Osteoblast (primary cell): Measurements from ENCODE around the gene APEX1. TPM values are rescaled to one million over a fixed set of nuclear protein-coding genes. Genes with fewer than 3 reads are reported as not detected.

Source experiments
- DNase-seq: peaks from one replicate; pipeline ENCODE4 v3.0.0; 2011; ENCODE audit warnings: low spot score, mixed read lengths; ENCODE audit not compliant: insufficient read length; ENCODE audit errors: missing footprints
- H2AFZ ChIP-seq: 2 replicates; pipeline ENCODE4 v1.6.0; 2011; ENCODE audit warnings: mild to moderate bottlenecking, low read length
- H3K27ac ChIP-seq: 2 replicates; pipeline ENCODE4 v1.5.1; 2011; ENCODE audit warnings: mild to moderate bottlenecking, low read depth, low read length, moderate library complexity
- H3K27me3 ChIP-seq: 2 replicates; pipeline ENCODE4 v1.6.0; 2012; ENCODE audit warnings: mild to moderate bottlenecking, control low read depth, inconsistent platforms, low read length, moderate library complexity; ENCODE audit not compliant: insufficient read depth
- H3K36me3 ChIP-seq: 2 replicates; pipeline ENCODE4 v1.5.1; 2011; ENCODE audit warnings: mild to moderate bottlenecking, low read length, control low read depth, moderate library complexity; ENCODE audit not compliant: insufficient read depth
- H3K4me1 ChIP-seq: 2 replicates; pipeline ENCODE4 v1.5.1; 2011; ENCODE audit warnings: mild to moderate bottlenecking, low read length, control low read depth, moderate library complexity; ENCODE audit not compliant: insufficient read depth
- H3K4me2 ChIP-seq: 2 replicates; pipeline ENCODE4 v1.6.0; 2011; ENCODE audit warnings: mild to moderate bottlenecking, low read length; ENCODE audit not compliant: insufficient read depth
- H3K4me3 ChIP-seq: fragments of 200-600 bp; sonication (generic); 3 replicates; pipeline ENCODE4 v1.5.1; 2012; ENCODE audit warnings: mild to moderate bottlenecking, low read length, inconsistent platforms; ENCODE audit not compliant: insufficient read depth
- H3K79me2 ChIP-seq: 2 replicates; pipeline ENCODE4 v1.6.0; 2012; ENCODE audit warnings: mild to moderate bottlenecking, low read length, control low read depth, inconsistent platforms; ENCODE audit not compliant: insufficient read depth
- H3K9me3 ChIP-seq: 2 replicates; pipeline ENCODE4 v1.5.1; 2011; ENCODE audit warnings: low read depth, low read length, control low read depth
- H4K20me1 ChIP-seq: 2 replicates; pipeline ENCODE4 v1.6.0; 2012; ENCODE audit warnings: mild to moderate bottlenecking, low read length, control low read depth; ENCODE audit not compliant: insufficient read depth
- total RNA-seq: library from RNA; depleted of rRNA; stranded (reverse); fragments of >200 nt; gene quantifications from 2 replicates; pipeline ENCODE4 v1.2.3, GENCODE V29; 2012
- TF ChIP-seq, protein P1 (sequence below): IDR thresholded peaks from 2 replicates; pipeline ENCODE4 v1.5.1; 2011; ENCODE audit warnings: mild to moderate bottlenecking, low read depth, low read length, moderate library complexity; ENCODE audit errors: extremely low read depth

The APEX1 gene
- total RNA-seq, 1 donor, result 74.9 TPM

DNA sequence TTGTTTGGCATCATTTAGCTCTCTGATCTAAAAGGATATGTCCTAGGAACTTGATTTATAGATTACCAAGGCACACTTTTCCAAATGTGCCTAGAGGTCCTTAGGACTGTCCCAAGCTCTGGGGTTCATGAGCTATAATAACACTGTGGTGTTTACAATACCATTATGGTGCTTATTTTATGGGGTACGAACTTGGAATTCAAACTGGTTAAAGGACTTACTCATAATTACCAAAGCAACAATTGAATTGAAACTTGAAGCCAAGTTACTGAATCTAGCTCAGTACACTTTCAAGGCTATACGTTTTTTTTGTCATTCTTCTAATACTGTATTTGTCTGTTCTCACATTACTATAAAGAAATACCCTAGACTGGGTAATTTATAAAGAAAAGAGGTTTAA, 32.1 kb upstream of the APEX1 start:
- H3K4me2 ChIP-seq, result no peak overlapping the region
- no peak overlapping the region for H3K27ac ChIP-seq
- H2AFZ ChIP-seq, result no peak overlapping the region
- no peaks in the 10 kb centered on the region for H4K20me1 ChIP-seq
- H3K4me1 ChIP-seq, result peaks cover 4% of the 10 kb centered on the region
- H3K9me3 ChIP-seq, result no peaks in the 10 kb centered on the region
- TF ChIP-seq, protein P1, sequence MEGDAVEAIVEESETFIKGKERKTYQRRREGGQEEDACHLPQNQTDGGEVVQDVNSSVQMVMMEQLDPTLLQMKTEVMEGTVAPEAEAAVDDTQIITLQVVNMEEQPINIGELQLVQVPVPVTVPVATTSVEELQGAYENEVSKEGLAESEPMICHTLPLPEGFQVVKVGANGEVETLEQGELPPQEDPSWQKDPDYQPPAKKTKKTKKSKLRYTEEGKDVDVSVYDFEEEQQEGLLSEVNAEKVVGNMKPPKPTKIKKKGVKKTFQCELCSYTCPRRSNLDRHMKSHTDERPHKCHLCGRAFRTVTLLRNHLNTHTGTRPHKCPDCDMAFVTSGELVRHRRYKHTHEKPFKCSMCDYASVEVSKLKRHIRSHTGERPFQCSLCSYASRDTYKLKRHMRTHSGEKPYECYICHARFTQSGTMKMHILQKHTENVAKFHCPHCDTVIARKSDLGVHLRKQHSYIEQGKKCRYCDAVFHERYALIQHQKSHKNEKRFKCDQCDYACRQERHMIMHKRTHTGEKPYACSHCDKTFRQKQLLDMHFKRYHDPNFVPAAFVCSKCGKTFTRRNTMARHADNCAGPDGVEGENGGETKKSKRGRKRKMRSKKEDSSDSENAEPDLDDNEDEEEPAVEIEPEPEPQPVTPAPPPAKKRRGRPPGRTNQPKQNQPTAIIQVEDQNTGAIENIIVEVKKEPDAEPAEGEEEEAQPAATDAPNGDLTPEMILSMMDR, result no peak
- DNase-seq, result no peak
- no peaks in the 10 kb centered on the region for H3K27me3 ChIP-seq
- no peak overlapping the region for H3K4me3 ChIP-seq
- no peaks in the 10 kb centered on the region for H3K79me2 ChIP-seq
- no peaks in the 10 kb centered on the region for H3K36me3 ChIP-seq

DNA sequence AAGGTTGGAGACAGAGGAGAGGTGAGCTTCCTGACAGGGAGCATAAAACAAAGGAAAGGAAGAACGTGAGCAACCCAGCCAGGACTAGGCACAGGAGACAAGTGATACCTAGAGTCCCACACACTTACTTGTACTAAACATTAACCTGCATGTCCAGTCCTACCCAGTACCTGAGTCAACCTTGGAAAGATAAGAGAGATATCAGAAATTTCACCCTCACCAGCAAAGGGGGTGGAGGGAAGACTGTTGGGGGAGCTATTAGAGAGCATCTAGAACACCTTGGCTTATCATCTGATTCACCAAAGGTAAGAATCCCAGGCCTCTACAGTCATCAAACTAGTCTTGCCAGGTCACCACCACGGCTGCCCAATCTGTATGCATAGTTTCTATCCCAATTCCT, 30.2 kb upstream of the APEX1 start:
- no peak overlapping the region for H3K27ac ChIP-seq
- H3K36me3 ChIP-seq, result no peaks in the 10 kb centered on the region
- H4K20me1 ChIP-seq, result no peaks in the 10 kb centered on the region
- H3K9me3 ChIP-seq, result no peaks in the 10 kb centered on the region
- H3K4me3 ChIP-seq, result no peak overlapping the region
- no peak overlapping the region for H2AFZ ChIP-seq
- DNase-seq, result no peak
- H3K4me2 ChIP-seq, result no peak overlapping the region
- peaks cover 4% of the 10 kb centered on the region for H3K4me1 ChIP-seq
- H3K79me2 ChIP-seq, result no peaks in the 10 kb centered on the region
- no peaks in the 10 kb centered on the region for H3K27me3 ChIP-seq
- TF ChIP-seq, protein P1, result no peak

DNA sequence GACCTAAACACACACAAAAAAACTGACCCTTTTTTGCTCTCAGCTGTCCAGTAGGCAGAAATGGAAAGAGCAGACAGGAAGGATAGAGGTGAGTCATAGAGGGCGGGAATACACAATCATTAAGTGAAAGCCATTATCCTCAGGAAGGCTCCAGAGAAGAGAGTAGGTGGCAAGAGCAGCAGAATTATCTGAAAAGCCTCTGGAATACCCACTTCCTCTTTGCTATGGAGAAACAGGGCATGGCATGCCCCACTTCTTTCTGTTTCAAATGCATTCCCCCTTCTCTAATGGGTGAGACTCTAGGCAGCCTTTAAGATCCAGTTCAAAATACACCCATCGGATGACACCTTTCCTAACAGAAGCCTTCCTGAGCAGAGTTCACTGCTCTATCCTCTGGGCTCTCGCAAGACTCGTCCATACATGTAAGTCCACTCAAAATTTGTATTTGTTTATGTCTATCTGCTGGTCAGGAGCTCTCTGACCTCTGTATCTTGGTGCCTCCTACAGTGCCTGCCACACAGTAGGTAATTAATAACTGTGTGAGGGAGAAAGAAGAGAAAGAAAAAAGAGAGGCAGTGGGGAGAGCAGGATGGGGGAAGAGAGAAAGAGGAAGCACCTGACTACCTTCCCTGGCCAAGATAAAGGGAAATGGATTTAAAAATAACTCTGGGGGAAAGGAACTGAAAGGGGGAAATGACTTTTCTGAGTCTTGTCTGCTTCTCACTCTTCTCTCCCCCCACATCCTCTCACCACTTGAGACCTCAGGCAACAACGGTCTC, 27.6 kb upstream of the APEX1 start:
- Histone ChIP-seq H4K20me1 (no peaks in the 10 kb centered on the region), H3K4me1 (peaks cover 4% of the 10 kb centered on the region), H3K27ac (no peak overlapping the region), H3K9me3 (no peaks in the 10 kb centered on the region), H3K36me3 (no peaks in the 10 kb centered on the region), H3K27me3 (no peaks in the 10 kb centered on the region), H3K4me2 (peak overlapping the region; percentile 51), H3K79me2 (no peaks in the 10 kb centered on the region), H3K4me3 (no peak overlapping the region), H2AFZ (peak overlapping the region; percentile 87)
- DNase-seq, result peak; percentile 92
- TF ChIP-seq, protein P1, result no peak

DNA sequence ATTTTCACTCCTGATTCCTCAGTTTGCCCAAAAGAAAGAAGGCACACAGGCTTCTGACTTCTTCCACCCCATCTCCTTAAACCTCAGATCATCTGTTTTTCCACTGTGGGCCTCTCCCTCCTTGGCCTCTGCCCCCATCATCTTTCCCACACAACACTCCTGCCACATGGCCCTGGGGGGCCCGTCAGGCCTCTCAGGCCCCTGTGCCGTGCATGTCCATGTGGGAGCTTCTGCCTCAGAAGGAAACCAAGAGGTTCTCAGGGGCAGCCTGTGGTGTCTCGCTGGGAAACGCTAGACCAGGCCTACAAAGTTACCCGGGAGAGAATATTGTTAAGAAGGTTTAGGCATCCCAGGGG, 27.0 kb upstream of the APEX1 start:
- H3K4me2 ChIP-seq, result no peak overlapping the region
- H3K36me3 ChIP-seq, result no peaks in the 10 kb centered on the region
- no peaks in the 10 kb centered on the region for H3K27me3 ChIP-seq
- H3K9me3 ChIP-seq, result no peaks in the 10 kb centered on the region
- peak overlapping the region; percentile 87 for H2AFZ ChIP-seq
- no peak overlapping the region for H3K4me3 ChIP-seq
- DNase-seq, result no peak
- no peak overlapping the region for H3K27ac ChIP-seq
- no peaks in the 10 kb centered on the region for H3K79me2 ChIP-seq
- no peaks in the 10 kb centered on the region for H4K20me1 ChIP-seq
- H3K4me1 ChIP-seq, result peaks cover 4% of the 10 kb centered on the region
- TF ChIP-seq, protein P1, result no peak
